ENCODE results near the gene NFASC. TPM values are rescaled to one million over a fixed set of nuclear protein-coding genes. Genes with fewer than 3 reads are reported as not detected.

The NFASC gene
- total RNA-seq, 1 experiment from 2014 or later: not detected

DNA sequence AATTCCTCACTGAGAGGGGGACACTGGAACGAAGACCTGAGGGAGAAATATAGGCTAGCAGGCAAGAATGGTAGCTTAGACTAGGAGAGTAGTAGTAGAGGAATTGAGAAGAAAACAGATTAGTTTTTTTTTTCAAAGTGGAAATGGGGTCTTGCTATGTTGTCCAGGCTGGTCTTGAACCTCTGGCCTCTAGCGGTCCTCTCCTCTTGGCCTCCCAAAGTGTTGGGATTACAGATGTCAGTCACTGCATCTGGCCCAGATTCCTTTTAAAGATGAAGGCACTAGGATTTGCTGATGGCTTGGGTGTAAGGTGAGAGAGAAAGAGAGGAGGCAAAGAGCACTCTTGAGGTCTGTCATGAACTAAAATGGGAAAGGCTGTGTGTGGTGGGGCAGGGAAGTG lies 30.1 kb downstream of the NFASC start:
- Mint-ChIP-seq H3K4me3 (ENCODE audit: low read depth, unreplicated experiment) (no peak overlapping the region), H3K27me3 (ENCODE audit: unreplicated experiment) (peaks cover 90% of the 10 kb centered on the region), H3K27ac (ENCODE audit: unreplicated experiment) (no peak overlapping the region), H3K9me3 (ENCODE audit: low read depth, unreplicated experiment) (no peaks in the 10 kb centered on the region), H3K36me3 (ENCODE audit: insufficient read depth, unreplicated experiment) (no peaks in the 10 kb centered on the region), H3K4me1 (ENCODE audit: low read depth, unreplicated experiment) (no peaks in the 10 kb centered on the region)
- CTCF ChIA-PET: no interaction called here
- BruUV-seq (replicated peaks): no TSS peak
- intact Hi-C loops (cut with micrococcal nuclease; ENCODE audit: unreplicated experiment): no loop called here
- no peak for DNase-seq
- TF ChIP-seq, protein P1, sequence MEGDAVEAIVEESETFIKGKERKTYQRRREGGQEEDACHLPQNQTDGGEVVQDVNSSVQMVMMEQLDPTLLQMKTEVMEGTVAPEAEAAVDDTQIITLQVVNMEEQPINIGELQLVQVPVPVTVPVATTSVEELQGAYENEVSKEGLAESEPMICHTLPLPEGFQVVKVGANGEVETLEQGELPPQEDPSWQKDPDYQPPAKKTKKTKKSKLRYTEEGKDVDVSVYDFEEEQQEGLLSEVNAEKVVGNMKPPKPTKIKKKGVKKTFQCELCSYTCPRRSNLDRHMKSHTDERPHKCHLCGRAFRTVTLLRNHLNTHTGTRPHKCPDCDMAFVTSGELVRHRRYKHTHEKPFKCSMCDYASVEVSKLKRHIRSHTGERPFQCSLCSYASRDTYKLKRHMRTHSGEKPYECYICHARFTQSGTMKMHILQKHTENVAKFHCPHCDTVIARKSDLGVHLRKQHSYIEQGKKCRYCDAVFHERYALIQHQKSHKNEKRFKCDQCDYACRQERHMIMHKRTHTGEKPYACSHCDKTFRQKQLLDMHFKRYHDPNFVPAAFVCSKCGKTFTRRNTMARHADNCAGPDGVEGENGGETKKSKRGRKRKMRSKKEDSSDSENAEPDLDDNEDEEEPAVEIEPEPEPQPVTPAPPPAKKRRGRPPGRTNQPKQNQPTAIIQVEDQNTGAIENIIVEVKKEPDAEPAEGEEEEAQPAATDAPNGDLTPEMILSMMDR (IDR thresholded peaks at IDR 0.05; ENCODE audit: unreplicated experiment): no peak

DNA sequence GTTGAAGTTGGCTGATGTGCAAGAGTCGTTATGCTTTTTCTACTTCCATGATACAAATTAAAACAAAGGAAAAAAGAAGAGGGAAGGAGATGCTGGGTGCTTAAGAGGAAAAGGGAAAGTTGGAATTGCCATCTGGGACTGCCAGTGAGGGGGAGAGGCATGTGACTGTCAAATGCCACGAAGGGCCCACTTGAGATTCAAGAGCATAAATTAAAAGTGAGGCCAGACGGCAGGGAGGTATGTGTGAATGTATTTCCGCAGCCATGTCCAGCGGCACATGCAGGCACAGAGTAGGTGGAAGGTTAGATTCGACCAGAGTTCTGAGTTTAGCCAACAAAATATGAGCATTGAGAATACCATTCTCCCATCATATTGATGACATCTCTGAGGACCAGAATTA lies 32.0 kb downstream of the NFASC start:
- H3K4me1 Mint-ChIP-seq (ENCODE audit: low read depth, unreplicated experiment): no peaks in the 10 kb centered on the region
- TF ChIP-seq, protein P1 (IDR thresholded peaks at IDR 0.05; ENCODE audit: unreplicated experiment): no peak
- no peak overlapping the region for H3K27ac Mint-ChIP-seq (ENCODE audit: unreplicated experiment)
- intact Hi-C loops (cut with micrococcal nuclease; ENCODE audit: unreplicated experiment): no loop called here
- no peak for DNase-seq
- peaks cover 90% of the 10 kb centered on the region for H3K27me3 Mint-ChIP-seq (ENCODE audit: unreplicated experiment)
- no peak overlapping the region for H3K4me3 Mint-ChIP-seq (ENCODE audit: low read depth, unreplicated experiment)
- BruUV-seq (replicated peaks): no TSS peak
- H3K9me3 Mint-ChIP-seq (ENCODE audit: low read depth, unreplicated experiment): no peaks in the 10 kb centered on the region
- H3K36me3 Mint-ChIP-seq (ENCODE audit: insufficient read depth, unreplicated experiment): no peaks in the 10 kb centered on the region
- CTCF ChIA-PET: no interaction called here

DNA sequence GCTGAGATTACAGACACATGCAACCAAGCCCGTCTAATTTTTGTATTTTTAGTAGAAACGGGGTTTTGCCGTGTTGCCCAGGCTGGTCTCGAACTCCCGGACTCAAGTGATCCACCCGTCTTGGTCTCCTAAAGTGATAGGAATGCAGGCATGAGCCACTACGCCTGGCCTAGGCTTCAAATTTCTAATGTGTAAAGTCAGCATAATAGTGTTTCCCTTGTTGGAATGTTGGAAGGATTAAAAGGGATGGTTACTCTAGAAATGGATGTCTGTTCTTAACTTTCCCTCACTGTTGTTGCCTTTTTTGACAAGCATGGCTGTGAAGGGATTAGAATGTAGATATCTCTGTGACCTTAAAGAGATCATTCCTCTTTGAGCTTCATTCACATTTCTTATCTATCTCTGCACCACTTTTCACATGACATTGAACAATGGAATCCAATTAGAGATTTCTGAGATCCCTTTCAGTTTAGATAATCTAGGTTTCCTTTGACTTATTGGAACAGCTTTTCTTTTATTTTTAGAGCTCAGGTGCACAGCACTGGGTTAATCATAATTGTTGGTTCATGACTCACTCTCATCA lies 33.7 kb downstream of the NFASC start:
- H3K36me3 Mint-ChIP-seq (ENCODE audit: insufficient read depth, unreplicated experiment): no peaks in the 10 kb centered on the region
- TF ChIP-seq, protein P1 (IDR thresholded peaks at IDR 0.05; ENCODE audit: unreplicated experiment): no peak
- H3K27ac Mint-ChIP-seq (ENCODE audit: unreplicated experiment): no peak overlapping the region
- peaks cover 93% of the 10 kb centered on the region for H3K27me3 Mint-ChIP-seq (ENCODE audit: unreplicated experiment)
- CTCF ChIA-PET: interaction anchor here (1.0 kb wide), 1 partner anchor 113 kb away, joined by 3 read pairs; no protein-coding TSS in a partner anchor
- no peak for DNase-seq
- H3K4me3 Mint-ChIP-seq (ENCODE audit: low read depth, unreplicated experiment): no peak overlapping the region
- BruUV-seq (replicated peaks): no TSS peak
- no peaks in the 10 kb centered on the region for H3K4me1 Mint-ChIP-seq (ENCODE audit: low read depth, unreplicated experiment)
- H3K9me3 Mint-ChIP-seq (ENCODE audit: low read depth, unreplicated experiment): no peaks in the 10 kb centered on the region
- intact Hi-C loops (cut with micrococcal nuclease; ENCODE audit: unreplicated experiment): no loop called here

DNA sequence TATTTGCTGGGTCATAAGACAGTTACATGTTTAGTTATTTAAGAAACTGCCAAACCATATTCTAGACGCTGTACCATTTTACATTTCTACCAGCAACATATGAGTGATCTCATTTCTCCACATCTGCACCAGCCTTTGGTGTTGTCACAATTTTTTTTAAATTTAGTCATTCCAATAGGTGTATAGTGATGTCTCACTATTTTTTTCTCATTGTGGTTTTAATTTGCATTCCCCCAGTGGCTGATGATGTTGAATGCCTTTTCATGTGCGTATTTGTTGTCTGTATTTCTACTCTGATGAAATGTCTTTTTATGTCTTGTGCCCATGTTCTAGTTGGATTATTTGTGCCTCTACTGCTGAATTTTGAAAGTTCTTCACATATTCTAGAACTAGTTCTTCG lies 38.4 kb downstream of the NFASC start:
- no peak for DNase-seq
- BruUV-seq (replicated peaks): no TSS peak
- no peaks in the 10 kb centered on the region for H3K4me1 Mint-ChIP-seq (ENCODE audit: low read depth, unreplicated experiment)

More for the DNA sequence above, 38.4 kb downstream of the NFASC start:
- peaks cover 60% of the 10 kb centered on the region for H3K27me3 Mint-ChIP-seq (ENCODE audit: unreplicated experiment)
- no peaks in the 10 kb centered on the region for H3K9me3 Mint-ChIP-seq (ENCODE audit: low read depth, unreplicated experiment)
- H3K27ac Mint-ChIP-seq (ENCODE audit: unreplicated experiment): no peak overlapping the region
- no peak overlapping the region for H3K4me3 Mint-ChIP-seq (ENCODE audit: low read depth, unreplicated experiment)
- TF ChIP-seq, protein P1 (IDR thresholded peaks at IDR 0.05; ENCODE audit: unreplicated experiment): no peak
- intact Hi-C loops (cut with micrococcal nuclease; ENCODE audit: unreplicated experiment): no loop called here
- CTCF ChIA-PET: no interaction called here
- no peaks in the 10 kb centered on the region for H3K36me3 Mint-ChIP-seq (ENCODE audit: insufficient read depth, unreplicated experiment)

Measured in Calu3 (cell line).